Lung (tissue), 16 donors: Measurements from ENCODE around the gene KRTAP22-2. TPM values are rescaled to one million over a fixed set of nuclear protein-coding genes. Genes with fewer than 3 reads are reported as not detected.

ENCODE experiments used
- ATAC-seq: fragments of 200-7000 bp; cut with Tn5 transposase; one replicate; pipeline ENCODE4 v1.9.1; 2020; ENCODE audit warnings: moderate number of reproducible peaks; ENCODE audit not compliant: insufficient read depth, low FRiP score
- DNase-seq, 3 donors: peaks; one replicate each; pipeline ENCODE4 v3.0.0-alpha.2; 2013 to 2017
- H3K27ac ChIP-seq, 2 donors: one replicate each; pipeline ENCODE4 v1.5.1; 2013; ENCODE audit warnings: mild to moderate bottlenecking in 2 of 2, moderate library complexity in 2 of 2, control low read depth in 1 of 2, inconsistent platforms in 1 of 2, low read depth in 1 of 2, low read length in 1 of 2
- H3K27me3 ChIP-seq, 3 donors: one replicate each; pipeline ENCODE4 v1.5.1; 2013; ENCODE audit warnings: low read length in 2 of 3; ENCODE audit not compliant: control insufficient read depth in 3 of 3, insufficient read depth in 3 of 3
- H3K36me3 ChIP-seq, 4 donors: one replicate each; pipeline ENCODE4 v1.5.1; 2013; ENCODE audit warnings: low read length in 4 of 4, mild to moderate bottlenecking in 1 of 4, moderate library complexity in 1 of 4; ENCODE audit not compliant: control insufficient read depth in 4 of 4, insufficient read depth in 4 of 4
- H3K4me1 ChIP-seq, 5 donors: one replicate each; pipeline ENCODE4 v1.5.1; 2013; ENCODE audit warnings: low read length in 5 of 5, mild to moderate bottlenecking in 2 of 5, moderate library complexity in 1 of 5; ENCODE audit not compliant: control insufficient read depth in 5 of 5, insufficient read depth in 5 of 5
- H3K4me3 ChIP-seq: one replicate; pipeline ENCODE4 v1.5.1; 2013; ENCODE audit warnings: mild to moderate bottlenecking, control low read depth, moderate library complexity
- H3K9ac ChIP-seq, 2 donors: one replicate each; pipeline ENCODE4 v1.5.1; 2013; ENCODE audit warnings: low read length in 2 of 2, control low read depth in 1 of 2; ENCODE audit not compliant: insufficient read depth in 1 of 2
- H3K9me3 ChIP-seq, 4 donors: one replicate each; pipeline ENCODE4 v1.5.1; 2013; ENCODE audit warnings: low read length in 3 of 4, mild to moderate bottlenecking in 1 of 4, moderate library complexity in 1 of 4; ENCODE audit not compliant: control insufficient read depth in 4 of 4, insufficient read depth in 3 of 4
- CTCF ChIP-seq: IDR thresholded peaks from 2 replicates; pipeline ENCODE4 v1.5.1; 2012; ENCODE audit warnings: mild to moderate bottlenecking; ENCODE audit errors: control extremely low read depth, extremely low read depth
- whole genome bisulfite sequencing, 2 donors: extraction: QIAGEN DNeasy Blood & Tissue Kit; methylation state at CpG; one replicate each; pipeline ENCODE4 v1.1.7; 2013; 5-methylcytosine and 5-hydroxymethylcytosine counted together
- long read RNA-seq, 5 donors: transcript quantifications; one replicate each; lab custom pipeline, GENCODE V29; 2026
- polyA plus RNA-seq, 2 donors: library from polyadenylated mRNA; stranded (reverse); fragments of 200-250 nt; gene quantifications; one replicate each; pipeline ENCODE4 v1.2.1, GENCODE V29; 2013
- total RNA-seq, 2 donors: library from RNA; depleted of rRNA in 1 of 2; stranded (reverse); fragments of >200 nt in 1 of 2; gene quantifications; one replicate each; pipeline ENCODE4 v1.2.1, GENCODE V29; 2014 to 2021
- donor health status: control.
- donor health status: control.
- donor health status: Bipolar disorder and iron deficiency.
- donor health status: healthy.
- donor health status: DM: yes; HTN: yes; CAD: no.

The KRTAP22-2 gene
- total RNA-seq (not detected), polyA plus RNA-seq (not detected)
- long read RNA-seq, donor 1, result 0 reads
- long read RNA-seq, donor 2, result 0 reads
- long read RNA-seq, donor 3, result 0 reads
- long read RNA-seq, donor 4, result 0 reads
- long read RNA-seq, donor 5, result 0 reads

GRCh38 chr21:30590297-30590696, at the start of gene KRTAP22-2:
KRTAP22-2 (minus strand) TSS chr21:30590397.
- H3K4me3 ChIP-seq, result no peak within 1 kb of the TSS
- H3K9me3 ChIP-seq, result no peaks in the 10 kb centered on the region
- no peaks in the 10 kb centered on the region for H3K36me3 ChIP-seq
- no peak within 1 kb of the TSS for H3K27ac ChIP-seq
- no peaks in the 10 kb centered on the region for H3K4me1 ChIP-seq
- ATAC-seq (no peak), DNase-seq (no peak)
- H3K27me3 ChIP-seq, result no peaks in the 10 kb centered on the region
- TF ChIP-seq CTCF, result no peak
- no peak within 1 kb of the TSS for H3K9ac ChIP-seq

GRCh38 chr21:30638686-30639085, 48.5 kb upstream of the KRTAP22-2 start:
- Histone ChIP-seq H3K9ac (no peak overlapping the region), H3K27me3 (no peaks in the 10 kb centered on the region), H3K9me3 (no peaks in the 10 kb centered on the region), H3K4me3 (no peak overlapping the region), H3K4me1 (no peaks in the 10 kb centered on the region), H3K36me3 (no peaks in the 10 kb centered on the region), H3K27ac (no peak overlapping the region)
- no peak for TF ChIP-seq CTCF
- ATAC-seq (no peak), DNase-seq (no peak)
- WGBS, 2 donors, result 64 to 79% methylated on average over 3 of the region's 3 CpGs

GRCh38 chr21:30634906-30635305, 44.7 kb upstream of the KRTAP22-2 start, which contains the start of gene KRTAP20-2:
KRTAP20-2 (plus strand) TSS chr21:30635206; CDS start chr21:30635264, 58 bp downstream.
- Histone ChIP-seq H3K9ac (no peak within 1 kb of the TSS), H3K27ac (no peak within 1 kb of the TSS), H3K9me3 (no peaks in the 10 kb centered on the region), H3K36me3 (no peaks in the 10 kb centered on the region), H3K27me3 (no peaks in the 10 kb centered on the region), H3K4me1 (no peaks in the 10 kb centered on the region), H3K4me3 (no peak within 1 kb of the TSS)
- TF ChIP-seq CTCF, result no peak
- no peak for ATAC-seq
- no peak for DNase-seq
- 91 to 100% methylated on average over 1 of the region's 1 CpG for WGBS, 2 donors

- H3K27ac ChIP-seq, result no peak overlapping the region
- no peaks in the 10 kb centered on the region for H3K4me1 ChIP-seq
- H3K9me3 ChIP-seq, result peaks cover 0 to 7% (median 2%) of the 10 kb centered on the region in 4 donors
- DNase-seq, result no peak
- TF ChIP-seq CTCF, result no peak
- ATAC-seq, result no peak
- H3K27me3 ChIP-seq, result no peaks in the 10 kb centered on the region
- no peak overlapping the region for H3K9ac ChIP-seq
- H3K4me3 ChIP-seq, result no peak overlapping the region
- no peaks in the 10 kb centered on the region for H3K36me3 ChIP-seq
- 62 to 75% methylated on average over 1 of the region's 1 CpG for WGBS, 2 donors
These were observed 39.0 kb upstream of the KRTAP22-2 start for GRCh38 chr21:30629200-30629599.
